HEK293 (cell line): ENCODE results near the gene FOSB.

Experiments used
- GLI2 ChIP-seq: fragments of 450-650 bp; formaldehyde crosslinking; IDR thresholded peaks from 2 replicates; pipeline ENCODE4; 2017; ENCODE audit warnings: missing biosample characterization, missing genetic modification characterization, low read depth, borderline replicate concordance
- GLIS1 ChIP-seq: fragments of 450-650 bp; formaldehyde crosslinking; IDR thresholded peaks from 2 replicates; pipeline ENCODE4 v1.5.1; 2016; ENCODE audit warnings: missing biosample characterization, missing genetic modification characterization
- KLF1 ChIP-seq: fragments of 450-650 bp; formaldehyde crosslinking; IDR thresholded peaks from 2 replicates; pipeline ENCODE4 v1.5.1; 2016; ENCODE audit warnings: missing biosample characterization, missing genetic modification characterization
- MZF1 ChIP-seq: fragments of 450-650 bp; formaldehyde crosslinking; IDR thresholded peaks from 2 replicates; pipeline ENCODE4 v1.5.1; 2017; ENCODE audit warnings: missing biosample characterization, missing genetic modification characterization, borderline replicate concordance
- SCRT2 ChIP-seq: fragments of 450-650 bp; formaldehyde crosslinking; IDR thresholded peaks from 2 replicates; pipeline ENCODE4 v1.5.1; 2016; ENCODE audit warnings: missing biosample characterization, missing genetic modification characterization
- ZBTB8A ChIP-seq: fragments of 450-650 bp; formaldehyde crosslinking; IDR thresholded peaks from 2 replicates; pipeline ENCODE4 v1.5.1; 2016; ENCODE audit warnings: missing biosample characterization, missing genetic modification characterization
- ZFHX2 ChIP-seq: fragments of 450-650 bp; formaldehyde crosslinking; conservative IDR thresholded peaks from 2 replicates; pipeline ENCODE4 v1.5.1; 2016; ENCODE audit warnings: missing biosample characterization, missing genetic modification characterization
- ZFP37 ChIP-seq: fragments of 450-650 bp; formaldehyde crosslinking; IDR thresholded peaks from 2 replicates; pipeline ENCODE4 v1.5.1; 2016; ENCODE audit warnings: missing biosample characterization, missing genetic modification characterization
- ZNF121 ChIP-seq: fragments of 450-650 bp; formaldehyde crosslinking; IDR thresholded peaks from 2 replicates; pipeline ENCODE4 v1.5.1; 2016; ENCODE audit warnings: missing biosample characterization, missing genetic modification characterization
- ZNF132 ChIP-seq: fragments of 450-650 bp; formaldehyde crosslinking; IDR thresholded peaks from 2 replicates; pipeline ENCODE4 v1.5.1; 2017; ENCODE audit warnings: missing biosample characterization, missing genetic modification characterization, borderline replicate concordance
- ZNF157 ChIP-seq: fragments of 450-650 bp; formaldehyde crosslinking; IDR thresholded peaks from 2 replicates; pipeline ENCODE4 v1.5.1; 2016; ENCODE audit warnings: missing biosample characterization, missing genetic modification characterization
- ZNF16 ChIP-seq: fragments of 450-650 bp; formaldehyde crosslinking; IDR thresholded peaks from 2 replicates; pipeline ENCODE4 v1.5.1; 2016; ENCODE audit warnings: low read depth, missing biosample characterization, missing genetic modification characterization
- ZNF24 ChIP-seq: fragments of 450-650 bp; formaldehyde crosslinking; IDR thresholded peaks from 2 replicates; pipeline ENCODE4 v1.5.1; 2016; ENCODE audit warnings: missing biosample characterization, missing genetic modification characterization
- ZNF555 ChIP-seq: fragments of 450-650 bp; formaldehyde crosslinking; conservative IDR thresholded peaks from 2 replicates; pipeline ENCODE4 v1.5.1; 2017; ENCODE audit warnings: missing biosample characterization, mild to moderate bottlenecking, missing genetic modification characterization, inconsistent platforms
- ZNF600 ChIP-seq: fragments of 450-650 bp; formaldehyde crosslinking; IDR thresholded peaks from 2 replicates; pipeline ENCODE4 v1.5.1; 2016; ENCODE audit warnings: missing biosample characterization, missing genetic modification characterization
- ZNF664 ChIP-seq: fragments of 450-650 bp; formaldehyde crosslinking; IDR thresholded peaks from 2 replicates; pipeline ENCODE4 v1.5.1; 2016; ENCODE audit warnings: missing biosample characterization, missing genetic modification characterization
- ZNF777 ChIP-seq: fragments of 450-650 bp; formaldehyde crosslinking; IDR thresholded peaks from 2 replicates; pipeline ENCODE4 v1.5.1; 2017; ENCODE audit warnings: missing biosample characterization, missing genetic modification characterization, borderline replicate concordance
- TF ChIP-seq, protein P1 (sequence below): fragments of 450-650 bp; formaldehyde crosslinking; IDR thresholded peaks from 2 replicates; pipeline ENCODE4 v1.5.1; 2017; ENCODE audit warnings: missing biosample characterization, mild to moderate bottlenecking, missing genetic modification characterization, moderate library complexity
- TF ChIP-seq, protein P2 (sequence below): fragments of 450-650 bp; formaldehyde crosslinking; IDR thresholded peaks from 2 replicates; pipeline ENCODE4 v1.5.1; 2016; ENCODE audit warnings: missing biosample characterization, missing genetic modification characterization
- TF ChIP-seq, protein P3 (sequence below): fragments of 450-650 bp; formaldehyde crosslinking; IDR thresholded peaks from 2 replicates; pipeline ENCODE4 v1.5.1; 2016; ENCODE audit warnings: missing biosample characterization, missing genetic modification characterization
- TF ChIP-seq, protein P4 (sequence below): fragments of 450-650 bp; formaldehyde crosslinking; conservative IDR thresholded peaks from 2 replicates; pipeline ENCODE4 v1.5.1; 2016; ENCODE audit warnings: low read depth, missing biosample characterization, missing genetic modification characterization
- TF ChIP-seq, protein P5 (sequence below): fragments of 450-650 bp; formaldehyde crosslinking; IDR thresholded peaks from 2 replicates; pipeline ENCODE4 v1.5.1; 2017; ENCODE audit warnings: missing biosample characterization, missing genetic modification characterization
- TF ChIP-seq, protein P6 (sequence below): fragments of 450-650 bp; formaldehyde crosslinking; IDR thresholded peaks from 2 replicates; pipeline ENCODE4 v1.5.1; 2016; ENCODE audit warnings: missing biosample characterization, missing genetic modification characterization

Gene FOSB

DNA sequence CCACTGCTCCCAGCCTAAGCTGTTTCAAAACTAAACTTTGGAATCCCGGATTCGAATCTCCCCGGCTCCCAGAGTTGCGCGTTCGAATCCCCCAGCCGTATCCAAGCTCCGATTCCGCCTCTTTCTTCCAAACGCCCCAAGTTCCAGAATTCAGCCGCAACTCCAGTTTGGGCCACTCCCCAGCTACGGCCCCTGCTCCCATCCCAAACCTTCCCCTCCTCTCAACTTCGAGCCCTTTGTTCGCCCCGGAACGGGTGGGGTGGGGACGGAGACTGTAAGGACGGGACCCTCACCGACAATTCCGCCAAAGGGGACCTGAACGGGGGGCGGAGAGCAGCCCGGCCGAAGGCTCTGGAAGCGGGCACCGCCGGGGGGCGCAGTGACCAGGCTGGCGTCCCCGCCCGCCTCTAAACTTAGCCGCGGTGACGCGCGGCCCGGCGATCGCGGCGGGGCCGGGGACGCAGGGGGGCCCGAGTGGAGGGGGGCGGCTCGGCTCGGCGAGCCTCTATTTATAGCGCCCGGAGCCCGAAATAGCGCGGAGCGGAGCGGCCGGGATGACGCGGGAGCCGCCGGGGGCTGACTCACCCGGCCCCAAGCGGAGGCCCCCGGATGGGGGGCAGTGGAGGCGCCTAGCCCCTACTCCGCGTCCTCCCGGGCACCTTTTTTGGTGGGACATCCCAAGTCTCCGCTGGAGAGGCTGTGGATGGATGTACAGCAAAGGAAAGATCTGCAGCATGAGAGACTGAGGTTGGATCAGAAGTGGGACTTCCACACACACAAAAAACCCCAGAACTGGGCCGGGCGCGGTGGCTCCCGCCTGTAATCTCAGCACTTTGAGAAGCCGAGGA lies 39.2 kb upstream of the FOSB start (continued):
- TF ChIP-seq SCRT2 (tag by site-specific recombination), result no peak
- TF ChIP-seq ZNF555 (tag by site-specific recombination), result no peak
- TF ChIP-seq ZNF24, result 0 out of 2 replicates have a peak, but pooled peaks have one; percentile 19
- TF ChIP-seq ZNF157 (tag by site-specific recombination), result no peak
- TF ChIP-seq ZNF664 (tag by site-specific recombination), result peak; percentile 34; the same call in 1 of the 2 replicates
- no peak for TF ChIP-seq ZNF16 (tag by site-specific recombination)
- TF ChIP-seq GLIS1 (tag by site-specific recombination), result peak; percentile 85
- TF ChIP-seq, protein P1, sequence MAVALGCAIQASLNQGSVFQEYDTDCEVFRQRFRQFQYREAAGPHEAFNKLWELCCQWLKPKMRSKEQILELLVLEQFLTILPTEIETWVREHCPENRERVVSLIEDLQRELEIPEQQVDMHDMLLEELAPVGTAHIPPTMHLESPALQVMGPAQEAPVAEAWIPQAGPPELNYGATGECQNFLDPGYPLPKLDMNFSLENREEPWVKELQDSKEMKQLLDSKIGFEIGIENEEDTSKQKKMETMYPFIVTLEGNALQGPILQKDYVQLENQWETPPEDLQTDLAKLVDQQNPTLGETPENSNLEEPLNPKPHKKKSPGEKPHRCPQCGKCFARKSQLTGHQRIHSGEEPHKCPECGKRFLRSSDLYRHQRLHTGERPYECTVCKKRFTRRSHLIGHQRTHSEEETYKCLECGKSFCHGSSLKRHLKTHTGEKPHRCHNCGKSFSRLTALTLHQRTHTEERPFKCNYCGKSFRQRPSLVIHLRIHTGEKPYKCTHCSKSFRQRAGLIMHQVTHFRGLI (tag by site-specific recombination), result no peak
- TF ChIP-seq, protein P2, sequence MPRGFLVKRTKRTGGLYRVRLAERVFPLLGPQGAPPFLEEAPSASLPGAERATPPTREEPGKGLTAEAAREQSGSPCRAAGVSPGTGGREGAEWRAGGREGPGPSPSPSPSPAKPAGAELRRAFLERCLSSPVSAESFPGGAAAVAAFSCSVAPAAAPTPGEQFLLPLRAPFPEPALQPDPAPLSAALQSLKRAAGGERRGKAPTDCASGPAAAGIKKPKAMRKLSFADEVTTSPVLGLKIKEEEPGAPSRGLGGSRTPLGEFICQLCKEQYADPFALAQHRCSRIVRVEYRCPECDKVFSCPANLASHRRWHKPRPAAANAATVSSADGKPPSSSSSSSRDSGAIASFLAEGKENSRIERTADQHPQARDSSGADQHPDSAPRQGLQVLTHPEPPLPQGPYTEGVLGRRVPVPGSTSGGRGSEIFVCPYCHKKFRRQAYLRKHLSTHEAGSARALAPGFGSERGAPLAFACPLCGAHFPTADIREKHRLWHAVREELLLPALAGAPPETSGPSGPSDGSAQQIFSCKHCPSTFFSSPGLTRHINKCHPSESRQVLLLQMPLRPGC (tag by site-specific recombination), result no peak
- TF ChIP-seq MZF1 (tag by site-specific recombination), result 0 out of 2 replicates have a peak, but pooled peaks have one; percentile 32
- peak; percentile 76; the same call in 1 of the 2 replicates for TF ChIP-seq ZFP37
- TF ChIP-seq, protein P3, sequence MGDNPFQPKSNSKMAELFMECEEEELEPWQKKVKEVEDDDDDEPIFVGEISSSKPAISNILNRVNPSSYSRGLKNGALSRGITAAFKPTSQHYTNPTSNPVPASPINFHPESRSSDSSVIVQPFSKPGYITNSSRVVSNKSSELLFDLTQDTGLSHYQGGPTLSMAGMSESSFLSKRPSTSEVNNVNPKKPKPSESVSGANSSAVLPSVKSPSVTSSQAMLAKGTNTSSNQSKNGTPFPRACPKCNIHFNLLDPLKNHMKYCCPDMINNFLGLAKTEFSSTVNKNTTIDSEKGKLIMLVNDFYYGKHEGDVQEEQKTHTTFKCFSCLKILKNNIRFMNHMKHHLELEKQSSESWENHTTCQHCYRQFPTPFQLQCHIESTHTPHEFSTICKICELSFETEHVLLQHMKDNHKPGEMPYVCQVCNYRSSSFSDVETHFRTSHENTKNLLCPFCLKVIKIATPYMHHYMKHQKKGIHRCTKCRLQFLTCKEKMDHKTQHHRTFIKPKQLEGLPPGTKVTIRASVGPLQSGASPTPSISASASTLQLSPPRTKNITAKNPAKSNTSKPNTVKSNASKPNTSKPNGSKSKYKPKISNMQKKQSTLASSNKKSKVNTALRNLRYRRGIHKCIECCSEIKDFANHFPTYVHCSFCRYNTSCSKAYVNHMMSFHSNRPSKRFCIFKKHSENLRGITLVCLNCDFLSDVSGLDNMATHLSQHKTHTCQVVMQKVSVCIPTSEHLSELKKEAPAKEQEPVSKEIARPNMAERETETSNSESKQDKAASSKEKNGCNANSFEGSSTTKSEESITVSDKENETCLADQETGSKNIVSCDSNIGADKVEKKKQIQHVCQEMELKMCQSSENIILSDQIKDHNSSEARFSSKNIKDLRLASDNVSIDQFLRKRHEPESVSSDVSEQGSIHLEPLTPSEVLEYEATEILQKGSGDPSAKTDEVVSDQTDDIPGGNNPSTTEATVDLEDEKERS (tag by site-specific recombination), result peak; percentile 88
- TF ChIP-seq ZBTB8A (tag by site-specific recombination), result peak; percentile 94
- no peak for TF ChIP-seq ZNF600
- 0 out of 2 replicates have a peak, but pooled peaks have one; percentile 21 for TF ChIP-seq ZNF777
- TF ChIP-seq ZNF132 (tag by site-specific recombination), result no peak
- peak; percentile 45; the same call in 1 of the 2 replicates for TF ChIP-seq ZNF121 (tag by site-specific recombination)
- TF ChIP-seq KLF1 (tag by site-specific recombination), result peak; percentile 30
- TF ChIP-seq, protein P4, sequence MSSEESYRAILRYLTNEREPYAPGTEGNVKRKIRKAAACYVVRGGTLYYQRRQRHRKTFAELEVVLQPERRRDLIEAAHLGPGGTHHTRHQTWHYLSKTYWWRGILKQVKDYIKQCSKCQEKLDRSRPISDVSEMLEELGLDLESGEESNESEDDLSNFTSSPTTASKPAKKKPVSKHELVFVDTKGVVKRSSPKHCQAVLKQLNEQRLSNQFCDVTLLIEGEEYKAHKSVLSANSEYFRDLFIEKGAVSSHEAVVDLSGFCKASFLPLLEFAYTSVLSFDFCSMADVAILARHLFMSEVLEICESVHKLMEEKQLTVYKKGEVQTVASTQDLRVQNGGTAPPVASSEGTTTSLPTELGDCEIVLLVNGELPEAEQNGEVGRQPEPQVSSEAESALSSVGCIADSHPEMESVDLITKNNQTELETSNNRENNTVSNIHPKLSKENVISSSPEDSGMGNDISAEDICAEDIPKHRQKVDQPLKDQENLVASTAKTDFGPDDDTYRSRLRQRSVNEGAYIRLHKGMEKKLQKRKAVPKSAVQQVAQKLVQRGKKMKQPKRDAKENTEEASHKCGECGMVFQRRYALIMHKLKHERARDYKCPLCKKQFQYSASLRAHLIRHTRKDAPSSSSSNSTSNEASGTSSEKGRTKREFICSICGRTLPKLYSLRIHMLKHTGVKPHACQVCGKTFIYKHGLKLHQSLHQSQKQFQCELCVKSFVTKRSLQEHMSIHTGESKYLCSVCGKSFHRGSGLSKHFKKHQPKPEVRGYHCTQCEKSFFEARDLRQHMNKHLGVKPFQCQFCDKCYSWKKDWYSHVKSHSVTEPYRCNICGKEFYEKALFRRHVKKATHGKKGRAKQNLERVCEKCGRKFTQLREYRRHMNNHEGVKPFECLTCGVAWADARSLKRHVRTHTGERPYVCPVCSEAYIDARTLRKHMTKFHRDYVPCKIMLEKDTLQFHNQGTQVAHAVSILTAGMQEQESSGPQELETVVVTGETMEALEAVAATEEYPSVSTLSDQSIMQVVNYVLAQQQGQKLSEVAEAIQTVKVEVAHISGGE, result peak; percentile 42; the same call in 1 of the 2 replicates
- TF ChIP-seq, protein P5, sequence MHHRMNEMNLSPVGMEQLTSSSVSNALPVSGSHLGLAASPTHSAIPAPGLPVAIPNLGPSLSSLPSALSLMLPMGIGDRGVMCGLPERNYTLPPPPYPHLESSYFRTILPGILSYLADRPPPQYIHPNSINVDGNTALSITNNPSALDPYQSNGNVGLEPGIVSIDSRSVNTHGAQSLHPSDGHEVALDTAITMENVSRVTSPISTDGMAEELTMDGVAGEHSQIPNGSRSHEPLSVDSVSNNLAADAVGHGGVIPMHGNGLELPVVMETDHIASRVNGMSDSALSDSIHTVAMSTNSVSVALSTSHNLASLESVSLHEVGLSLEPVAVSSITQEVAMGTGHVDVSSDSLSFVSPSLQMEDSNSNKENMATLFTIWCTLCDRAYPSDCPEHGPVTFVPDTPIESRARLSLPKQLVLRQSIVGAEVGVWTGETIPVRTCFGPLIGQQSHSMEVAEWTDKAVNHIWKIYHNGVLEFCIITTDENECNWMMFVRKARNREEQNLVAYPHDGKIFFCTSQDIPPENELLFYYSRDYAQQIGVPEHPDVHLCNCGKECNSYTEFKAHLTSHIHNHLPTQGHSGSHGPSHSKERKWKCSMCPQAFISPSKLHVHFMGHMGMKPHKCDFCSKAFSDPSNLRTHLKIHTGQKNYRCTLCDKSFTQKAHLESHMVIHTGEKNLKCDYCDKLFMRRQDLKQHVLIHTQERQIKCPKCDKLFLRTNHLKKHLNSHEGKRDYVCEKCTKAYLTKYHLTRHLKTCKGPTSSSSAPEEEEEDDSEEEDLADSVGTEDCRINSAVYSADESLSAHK (tag by site-specific recombination), result peak; percentile 67
- TF ChIP-seq ZFHX2, result no peak
- no peak for TF ChIP-seq GLI2 (tag by site-specific recombination)
- TF ChIP-seq, protein P6, sequence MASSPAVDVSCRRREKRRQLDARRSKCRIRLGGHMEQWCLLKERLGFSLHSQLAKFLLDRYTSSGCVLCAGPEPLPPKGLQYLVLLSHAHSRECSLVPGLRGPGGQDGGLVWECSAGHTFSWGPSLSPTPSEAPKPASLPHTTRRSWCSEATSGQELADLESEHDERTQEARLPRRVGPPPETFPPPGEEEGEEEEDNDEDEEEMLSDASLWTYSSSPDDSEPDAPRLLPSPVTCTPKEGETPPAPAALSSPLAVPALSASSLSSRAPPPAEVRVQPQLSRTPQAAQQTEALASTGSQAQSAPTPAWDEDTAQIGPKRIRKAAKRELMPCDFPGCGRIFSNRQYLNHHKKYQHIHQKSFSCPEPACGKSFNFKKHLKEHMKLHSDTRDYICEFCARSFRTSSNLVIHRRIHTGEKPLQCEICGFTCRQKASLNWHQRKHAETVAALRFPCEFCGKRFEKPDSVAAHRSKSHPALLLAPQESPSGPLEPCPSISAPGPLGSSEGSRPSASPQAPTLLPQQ, result peak; percentile 27; the same call in 1 of the 2 replicates
